HG02623 (cell line): ENCODE measurements around the gene HEMGN.
A peak's percentile ranks its signal among the peaks of the same experiment; 100 is the strongest.
"Not testable (repeated sequence)": the region's sequence is repeated elsewhere in the genome, so short reads cannot be mapped to it uniquely, and the experiment has no call there.

ENCODE experiments used
- ATAC-seq: cut with Tn5 transposase; IDR thresholded peaks from one replicate; pipeline ENCODE4 v1.9.1; 2021; ENCODE audit warnings: moderate library complexity; ENCODE audit not compliant: unreplicated experiment

Gene HEMGN

GRCh38 chr9:97938081-97938644 lies at the start of gene HEMGN:
TSS of gene HEMGN (minus strand) at chr9:97938172. CDS start at chr9:97938136, 36 bp downstream.
- peak; percentile 47 for ATAC-seq

- no peak for ATAC-seq
Measured at GRCh38 chr9:97987487-97987886, 49.5 kb upstream of the HEMGN start.

- no peak for ATAC-seq
Measured at GRCh38 chr9:97985058-97985861, 47.3 kb upstream of the HEMGN start.

- ATAC-seq = peak; percentile 23
Measured at GRCh38 chr9:97984188-97985057, 46.5 kb upstream of the HEMGN start.

GRCh38 chr9:97983589-97984187 lies 45.7 kb upstream of the HEMGN start:
- peak; percentile 8 for ATAC-seq

- ATAC-seq = peak; percentile 65
Measured at GRCh38 chr9:97982683-97983588, 45.0 kb upstream of the HEMGN start, which contains the start of gene ANP32B. TSS of gene ANP32B (plus strand) at chr9:97983341. CDS start at chr9:97983556, 215 bp downstream.

GRCh38 chr9:97981846-97982682 lies 44.1 kb upstream of the HEMGN start:
- no peak for ATAC-seq

GRCh38 chr9:97980918-97981845 lies 43.2 kb upstream of the HEMGN start:
- ATAC-seq = no peak

- ATAC-seq = no peak
Measured at GRCh38 chr9:97980479-97980803, 42.5 kb upstream of the HEMGN start.

- no peak for ATAC-seq
Measured at GRCh38 chr9:97979788-97980478, 42.0 kb upstream of the HEMGN start.

GRCh38 chr9:97978371-97979130 lies 40.6 kb upstream of the HEMGN start:
- ATAC-seq = no peak

- not testable (repeated sequence) for ATAC-seq
Measured at GRCh38 chr9:97976633-97977032, 38.7 kb upstream of the HEMGN start.

- ATAC-seq = no peak
Measured at GRCh38 chr9:97975376-97975775, 37.4 kb upstream of the HEMGN start.

- ATAC-seq = no peak
Measured at GRCh38 chr9:97972753-97973152, 34.8 kb upstream of the HEMGN start.

- ATAC-seq = no peak
Measured at GRCh38 chr9:97970165-97970564, 32.2 kb upstream of the HEMGN start.

GRCh38 chr9:97969014-97969413 lies 31.0 kb upstream of the HEMGN start:
- no peak for ATAC-seq

- no peak for ATAC-seq
Measured at GRCh38 chr9:97966493-97966892, 28.5 kb upstream of the HEMGN start.
